ENCODE results near the gene KRTAP2-3. TPM values are rescaled to one million over a fixed set of nuclear protein-coding genes. Genes with fewer than 3 reads are reported as not detected.

KRTAP2-3 gene
- total and polyA plus RNA-seq, 10 of the 15 experiments (the other 5 are each of a cell fraction or from before 2014, with no cell fraction given), result not detected

DNA sequence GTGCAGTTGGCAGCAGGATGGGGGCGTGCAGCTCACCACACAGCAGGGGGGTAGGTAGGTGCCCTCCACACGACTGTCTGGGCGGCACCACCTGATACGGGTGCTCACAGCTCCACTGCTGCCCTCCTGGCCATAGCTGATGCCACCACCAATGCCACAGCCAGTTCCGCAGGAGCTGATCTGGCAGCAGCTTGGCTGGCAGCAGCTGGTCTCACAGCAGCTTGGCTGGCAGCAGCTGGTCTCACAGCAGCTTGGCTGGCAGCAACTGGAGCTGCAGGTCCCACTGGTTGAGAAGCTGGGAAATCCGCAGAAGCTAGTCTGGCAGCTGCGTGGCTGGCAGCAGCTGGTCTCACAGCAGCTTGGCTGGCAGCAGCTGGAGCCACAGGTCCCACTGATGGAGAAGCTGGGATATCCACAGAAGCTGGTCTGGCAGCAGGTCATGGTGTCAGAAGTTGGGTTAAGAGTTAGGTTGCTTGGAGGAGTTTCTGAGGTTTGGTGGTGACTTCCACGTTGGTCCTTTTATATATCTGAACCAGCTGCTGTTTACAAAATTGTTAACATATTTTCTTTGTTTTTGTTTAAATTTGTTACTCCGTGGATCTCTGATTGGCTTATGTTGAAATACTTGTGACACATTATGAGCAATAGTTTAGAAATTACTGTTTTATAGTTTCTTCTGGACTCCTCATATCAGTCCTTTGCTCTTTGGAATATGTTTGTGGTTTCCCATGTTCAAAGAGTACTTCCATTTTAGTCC is 33.0 kb downstream of the KRTAP2-3 start, which contains the start of gene KRTAP1-5:
Gene KRTAP1-5, minus strand, starts transcription at position 494 of the 757 bp plus-strand sequence. Its CDS starts 53 bp downstream, at position 441.
- no TSS peak for BruUV-seq (replicated peaks)
- Histone ChIP-seq H3K4me2 (ENCODE audit: control insufficient read depth, insufficient read depth) (no peak within 1 kb of the TSS), H3K4me1 (ENCODE audit: control insufficient read depth, insufficient read depth, low read length) (no peaks in the 10 kb centered on the region), H3K27ac (ENCODE audit: control insufficient read depth, insufficient read depth) (no peak within 1 kb of the TSS), H3K4me3 (no peak within 1 kb of the TSS), H3K36me3 (ENCODE audit: control insufficient read depth in 2 of 2, insufficient read depth in 2 of 2, low read length in 1 of 2) (no peaks in the 10 kb centered on the region), H3K9me3 (replicated peaks; ENCODE audit: control insufficient read depth, insufficient read depth, low read length) (no peaks in the 10 kb centered on the region), H4K20me1 (ENCODE audit: control insufficient read depth, insufficient read depth) (no peaks in the 10 kb centered on the region), H3K27me3 (replicated peaks in 1 of 2; ENCODE audit: control insufficient read depth in 2 of 2, insufficient read depth in 2 of 2, low read length in 1 of 2) (0 out of 4 replicates have a peak, but pooled peaks cover 0 to 3% of the 10 kb centered on the region in 2 experiments), H3K79me2 (ENCODE audit: control insufficient read depth, insufficient read depth, low read length) (no peaks in the 10 kb centered on the region), H2AFZ (ENCODE audit: control insufficient read depth, low read depth, low read length) (no peak within 1 kb of the TSS), H3K9ac (ENCODE audit: control insufficient read depth, insufficient read depth, low read length) (no peak within 1 kb of the TSS)
- SMC1A ChIA-PET (ENCODE audit: uncharacterized antibody, unreplicated experiment), result no interaction called here
- DNase-seq (ENCODE audit: low read depth, low spot score) (no peak), ATAC-seq (no peak), FAIRE-seq (no peak)
- WGBS (ENCODE audit: insufficient coverage, insufficient replicate concordance, low lambda C conversion rate, missing lambda C conversion rate), result 14% methylated on average over 9 of the region's 9 CpGs
- POLR2A ChIA-PET, result no interaction called here
- CTCF ChIA-PET, result no interaction called here
- in situ Hi-C loops (cut with MboI) (no loop called here), intact Hi-C loops (cut with micrococcal nuclease; ENCODE audit: unreplicated experiment) (no loop called here)
- TF ChIP-seq ZNF274 (IDR thresholded peaks at IDR 0.05; ENCODE audit: insufficient read depth, insufficient read length), result no peak
- no peak for TF ChIP-seq FOS (IDR thresholded peaks at IDR 0.05; ENCODE audit: borderline replicate concordance, extremely low read depth, insufficient read length)
- no peak for TF ChIP-seq ZNF24 (IDR thresholded peaks at IDR 0.05)
- TF ChIP-seq NR2F1 (conservative IDR thresholded peaks at IDR 0.05), result no peak
- TF ChIP-seq ZNF384 (IDR thresholded peaks at IDR 0.05; ENCODE audit: borderline replicate concordance, low read depth, low read length), result no peak
- TF ChIP-seq SIN3A (IDR thresholded peaks at IDR 0.05; ENCODE audit: low read depth, low read length), result no peak
- no peak for TF ChIP-seq TCF7 (IDR thresholded peaks at IDR 0.05; ENCODE audit: borderline replicate concordance)
- no peak for TF ChIP-seq CREB1 (IDR thresholded peaks at IDR 0.05; ENCODE audit: low read depth)
- TF ChIP-seq CHD4 (IDR thresholded peaks at IDR 0.05), result no peak
- TF ChIP-seq IRF4 (IDR thresholded peaks at IDR 0.05; ENCODE audit: low read depth, low read length), result no peak
- TF ChIP-seq MEF2B (IDR thresholded peaks at IDR 0.05; ENCODE audit: partially characterized antibody, poor library complexity, severe bottlenecking), result no peak
- no peak for TF ChIP-seq KDM1A (IDR thresholded peaks at IDR 0.05; ENCODE audit: borderline replicate concordance)
- TF ChIP-seq CREM (IDR thresholded peaks at IDR 0.05; ENCODE audit: low read depth), result no peak
- no peak for TF ChIP-seq MEF2A (IDR thresholded peaks at IDR 0.05; ENCODE audit: insufficient read depth, low read depth, low read length)
- TF ChIP-seq, protein P1, sequence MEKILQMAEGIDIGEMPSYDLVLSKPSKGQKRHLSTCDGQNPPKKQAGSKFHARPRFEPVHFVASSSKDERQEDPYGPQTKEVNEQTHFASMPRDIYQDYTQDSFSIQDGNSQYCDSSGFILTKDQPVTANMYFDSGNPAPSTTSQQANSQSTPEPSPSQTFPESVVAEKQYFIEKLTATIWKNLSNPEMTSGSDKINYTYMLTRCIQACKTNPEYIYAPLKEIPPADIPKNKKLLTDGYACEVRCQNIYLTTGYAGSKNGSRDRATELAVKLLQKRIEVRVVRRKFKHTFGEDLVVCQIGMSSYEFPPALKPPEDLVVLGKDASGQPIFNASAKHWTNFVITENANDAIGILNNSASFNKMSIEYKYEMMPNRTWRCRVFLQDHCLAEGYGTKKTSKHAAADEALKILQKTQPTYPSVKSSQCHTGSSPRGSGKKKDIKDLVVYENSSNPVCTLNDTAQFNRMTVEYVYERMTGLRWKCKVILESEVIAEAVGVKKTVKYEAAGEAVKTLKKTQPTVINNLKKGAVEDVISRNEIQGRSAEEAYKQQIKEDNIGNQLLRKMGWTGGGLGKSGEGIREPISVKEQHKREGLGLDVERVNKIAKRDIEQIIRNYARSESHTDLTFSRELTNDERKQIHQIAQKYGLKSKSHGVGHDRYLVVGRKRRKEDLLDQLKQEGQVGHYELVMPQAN (conservative IDR thresholded peaks at IDR 0.05), result no peak
- RAD21 ChIA-PET (ENCODE audit: unreplicated experiment), result no interaction called here

Data from GM12878 (cell line).